Esophagus muscularis mucosa (tissue), 4 donors: ENCODE data around the gene MN1.

Experiments
- CTCF ChIP-seq, 3 experiments: fragments of 200-600 bp in 2 of 3; fragments of 450-650 bp in 1 of 3; sonication (generic) in 2 of 3; IDR thresholded peaks; one replicate each; pipeline ENCODE4 v1.5.1; 2017 to 2019; ENCODE audit warnings: antibody characterized with exemption in 3 of 3, mild to moderate bottlenecking in 2 of 3, moderate library complexity in 1 of 3
- EP300 ChIP-seq: sonication (generic); formaldehyde crosslinking; IDR thresholded peaks from one replicate; pipeline ENCODE4 v1.6.1; 2017; ENCODE audit warnings: antibody characterized with exemption
- POLR2A ChIP-seq: fragments of 450-650 bp; IDR thresholded peaks from one replicate; pipeline ENCODE4 v1.6.1; 2017; ENCODE audit warnings: antibody characterized with exemption, moderate library complexity, mild to moderate bottlenecking, low read depth
- POLR2AphosphoS5 ChIP-seq, 2 donors: sonication (generic); formaldehyde crosslinking; IDR thresholded peaks; one replicate each; pipeline ENCODE4 v1.6.1; 2017; ENCODE audit warnings: antibody characterized with exemption in 2 of 2

GRCh38 chr22:27835446-27835845, 33.9 kb upstream of the MN1 start:
- no peak for TF ChIP-seq EP300
- TF ChIP-seq CTCF (IDR thresholded peaks at IDR 0.05): no peak
- TF ChIP-seq POLR2AphosphoS5 (IDR thresholded peaks at IDR 0.05): no peak
- TF ChIP-seq POLR2A: no peak
